H9 (cell line): ENCODE measurements around the gene RIBC2. TPM values are rescaled to one million over a fixed set of nuclear protein-coding genes. Genes with fewer than 3 reads are reported as not detected.
"Not testable (repeated sequence)": the region's sequence is repeated elsewhere in the genome, so short reads cannot be mapped to it uniquely, and the experiment has no call there.

Experiments
- DNase-seq: peaks from one replicate; pipeline ENCODE4 v3.0.0-alpha.2; 2017
- H2AFZ ChIP-seq: one replicate; pipeline ENCODE4 v1.6.1; 2013; ENCODE audit warnings: mild to moderate bottlenecking, low read length, control low read depth, moderate library complexity
- H2AK5ac ChIP-seq: 2 replicates; pipeline ENCODE4 v1.6.1; 2013; ENCODE audit warnings: low read length, control low read depth, mixed read lengths; ENCODE audit not compliant: insufficient read length
- H2BK120ac ChIP-seq: one replicate; pipeline ENCODE4 v1.6.1; 2013; ENCODE audit warnings: low read depth, mild to moderate bottlenecking, low read length, control low read depth, inconsistent platforms; ENCODE audit not compliant: poor library complexity, severe bottlenecking
- H2BK12ac ChIP-seq: 2 replicates; pipeline ENCODE4 v1.6.1; 2013; ENCODE audit warnings: low read length, control low read depth, mixed read lengths, low read depth; ENCODE audit not compliant: insufficient read length
- H2BK15ac ChIP-seq: 2 replicates; pipeline ENCODE4 v1.6.1; 2013; ENCODE audit warnings: low read depth, low read length, control low read depth
- H2BK20ac ChIP-seq: one replicate; pipeline ENCODE4 v1.6.1; 2013; ENCODE audit warnings: low read depth, mild to moderate bottlenecking, low read length, control low read depth, inconsistent platforms; ENCODE audit not compliant: poor library complexity, severe bottlenecking
- H2BK5ac ChIP-seq: 2 replicates; pipeline ENCODE4 v1.6.1; 2013; ENCODE audit warnings: low read length, control low read depth, mixed read lengths; ENCODE audit not compliant: insufficient read length
- H3K14ac ChIP-seq: 2 replicates; pipeline ENCODE4 v1.6.1; 2013; ENCODE audit warnings: low read length, control low read depth; ENCODE audit not compliant: insufficient read depth
- H3K18ac ChIP-seq: 2 replicates; pipeline ENCODE4 v1.6.1; 2013; ENCODE audit warnings: low read depth, mild to moderate bottlenecking, mixed read lengths, low read length, control low read depth; ENCODE audit not compliant: insufficient read length
- H3K23ac ChIP-seq: 2 replicates; pipeline ENCODE4 v1.6.1; 2013; ENCODE audit warnings: low read length, control low read depth, mixed read lengths, low read depth; ENCODE audit not compliant: insufficient read length
- H3K23me2 ChIP-seq: 2 replicates; pipeline ENCODE4 v1.6.1; 2013; ENCODE audit warnings: low read depth, mild to moderate bottlenecking, mixed read lengths, low read length, control low read depth; ENCODE audit not compliant: insufficient read length, poor library complexity, severe bottlenecking
- H3K27ac ChIP-seq: 2 replicates; pipeline ENCODE4 v1.5.1; 2013; ENCODE audit warnings: low read length, control low read depth, mixed read lengths, low read depth; ENCODE audit not compliant: insufficient read length
- H3K27me3 ChIP-seq: 2 replicates; pipeline ENCODE4 v1.6.1; 2013; ENCODE audit warnings: low read length, control low read depth, inconsistent platforms; ENCODE audit not compliant: insufficient read depth
- H3K4ac ChIP-seq: 2 replicates; pipeline ENCODE4 v1.6.1; 2013; ENCODE audit warnings: low read depth, mild to moderate bottlenecking, control low read depth, inconsistent platforms, low read length, moderate library complexity
- H3K4me1 ChIP-seq: 2 replicates; pipeline ENCODE4 v1.6.1; 2013; ENCODE audit warnings: low read length, control low read depth, inconsistent platforms; ENCODE audit not compliant: insufficient read depth
- H3K4me2 ChIP-seq: 2 replicates; pipeline ENCODE4 v1.6.1; 2013; ENCODE audit warnings: low read length, control low read depth, mixed read lengths; ENCODE audit not compliant: insufficient read length, insufficient read depth
- H3K56ac ChIP-seq: 2 replicates; pipeline ENCODE4 v1.6.1; 2013; ENCODE audit warnings: low read depth, mild to moderate bottlenecking, mixed read lengths, low read length, control low read depth; ENCODE audit not compliant: insufficient read length
- H3K79me1 ChIP-seq: 2 replicates; pipeline ENCODE4 v1.6.1; 2013; ENCODE audit warnings: low read depth, mild to moderate bottlenecking, moderate library complexity, low read length, control low read depth, inconsistent platforms; ENCODE audit not compliant: insufficient read depth, poor library complexity, severe bottlenecking
- H3K79me2 ChIP-seq: 2 replicates; pipeline ENCODE4 v1.6.1; 2013; ENCODE audit warnings: low read length, control low read depth, inconsistent platforms; ENCODE audit not compliant: insufficient read depth
- H3K9ac ChIP-seq: 2 replicates; pipeline ENCODE4 v1.6.1; 2013; ENCODE audit warnings: low read length, control low read depth, mixed read lengths; ENCODE audit not compliant: insufficient read length; ENCODE audit errors: extremely low read depth
- H3K9me3 ChIP-seq: one replicate; pipeline ENCODE4 v1.6.1; 2013; ENCODE audit warnings: low read depth, low read length, inconsistent platforms; ENCODE audit not compliant: control insufficient read depth
- H3T11ph ChIP-seq: one replicate; pipeline ENCODE4 v1.6.1; 2013; ENCODE audit warnings: mild to moderate bottlenecking, low read length, control low read depth, inconsistent platforms
- H4K20me1 ChIP-seq: one replicate; pipeline ENCODE4 v1.6.1; 2013; ENCODE audit not compliant: control insufficient read depth, insufficient read length, insufficient read depth
- H4K5ac ChIP-seq: 2 replicates; pipeline ENCODE4 v1.6.1; 2013; ENCODE audit warnings: low read depth, mild to moderate bottlenecking, mixed read lengths, low read length, control low read depth; ENCODE audit not compliant: insufficient read length
- H4K8ac ChIP-seq: replicated peaks from 2 replicates; pipeline ENCODE4 v1.6.1; 2013; ENCODE audit warnings: low read length, control low read depth, mixed read lengths, low read depth; ENCODE audit not compliant: insufficient read length
- H4K91ac ChIP-seq: 2 replicates; pipeline ENCODE4 v1.6.1; 2013; ENCODE audit warnings: low read depth, mild to moderate bottlenecking, moderate library complexity, mixed read lengths, low read length, control low read depth; ENCODE audit not compliant: insufficient read length
- H3K27ac Mint-ChIP-seq, 3 experiments: 2 replicates in 2 of 3; 3 replicates in 1 of 3; pipeline ENCODE4 v1.8.0; 2020 to 2021; ENCODE audit warnings: mixed read lengths in 3 of 3, mild to moderate bottlenecking in 1 of 3, moderate library complexity in 1 of 3
- H3K27me3 Mint-ChIP-seq: 2 replicates; pipeline ENCODE4 v1.8.0; 2021; ENCODE audit warnings: low read depth, mild to moderate bottlenecking, moderate library complexity, mixed read lengths
- H3K36me3 Mint-ChIP-seq, 3 experiments: 2 replicates in 2 of 3; 3 replicates in 1 of 3; pipeline ENCODE4 v1.8.0; 2020 to 2021; ENCODE audit warnings: low read depth in 3 of 3, mixed read lengths in 3 of 3; ENCODE audit not compliant: insufficient read depth in 1 of 3
- H3K4me1 Mint-ChIP-seq, 2 experiments: 2 replicates each; pipeline ENCODE4 v1.8.0; 2020; ENCODE audit warnings: mixed read lengths in 2 of 2
- H3K4me3 Mint-ChIP-seq, 2 experiments: 2 replicates in 1 of 2; 3 replicates in 1 of 2; pipeline ENCODE4 v1.8.0; 2020 to 2021; ENCODE audit warnings: mild to moderate bottlenecking in 2 of 2, mixed read lengths in 2 of 2, moderate library complexity in 1 of 2
- H3K9me3 Mint-ChIP-seq, 2 experiments: 2 replicates in 1 of 2; 3 replicates in 1 of 2; pipeline ENCODE4 v1.8.0; 2020; ENCODE audit warnings: mild to moderate bottlenecking in 2 of 2, mixed read lengths in 2 of 2, moderate library complexity in 1 of 2
- WGBS: extraction: QIAGEN DNeasy Blood & Tissue Kit; methylation state at CpG from one replicate; pipeline ENCODE4 v1.1.7; 2013; ENCODE audit warnings: missing lambda C conversion rate, low lambda C conversion rate, mixed read lengths; ENCODE audit not compliant: insufficient read length; ENCODE audit errors: extremely low coverage; 5-methylcytosine and 5-hydroxymethylcytosine counted together
- total RNA-seq: library from RNA; stranded (reverse); gene quantifications from 2 replicates; pipeline ENCODE4 v1.2.1, GENCODE V29; 2021
- TF ChIP-seq, protein P1 (sequence below): fragments of 200-600 bp; sonication (generic); conservative IDR thresholded peaks from 3 replicates; pipeline ENCODE4 v1.8.0; 2021; ENCODE audit warnings: antibody characterized with exemption, mild to moderate bottlenecking

RIBC2 gene
- total RNA-seq, 1 experiment from 2014 or later, result 4.1 TPM

DNA sequence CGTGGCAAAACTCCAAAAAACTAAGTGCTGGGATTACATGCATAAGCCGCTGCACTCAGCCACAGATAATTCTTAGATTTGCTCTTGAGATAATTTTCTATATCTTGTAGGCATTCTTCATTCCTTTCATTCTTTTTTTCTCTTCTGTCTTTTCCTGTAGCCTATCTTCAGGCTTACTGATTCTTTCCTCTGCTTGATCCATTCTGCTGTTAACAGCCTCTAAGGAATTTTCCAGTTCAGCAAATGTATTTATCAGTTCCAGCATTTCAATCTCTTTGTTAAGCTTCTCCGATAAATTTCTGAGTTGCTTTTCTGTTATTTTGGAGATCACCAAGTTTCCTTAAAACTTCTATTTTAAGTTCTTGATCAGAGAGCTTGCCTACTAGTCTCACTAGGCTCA, 46.8 kb upstream of the RIBC2 start:
- Histone ChIP-seq H4K5ac (no peak overlapping the region), H2BK5ac (no peak overlapping the region), H3K4me1 (no peaks in the 10 kb centered on the region), H3K9me3 (no peaks in the 10 kb centered on the region), H3K4ac (no peak overlapping the region), H3K4me2 (no peak overlapping the region), H2BK12ac (no peak overlapping the region), H3K18ac (no peak overlapping the region), H3K27me3 (no peaks in the 10 kb centered on the region), H3K79me2 (no peaks in the 10 kb centered on the region), H4K8ac (no peak overlapping the region), H2AFZ (no peak overlapping the region), H2BK120ac (no peak overlapping the region), H3K79me1 (no peaks in the 10 kb centered on the region), H3K23ac (no peak overlapping the region), H2BK15ac (no peak overlapping the region), H3K56ac (no peak overlapping the region), H3K27ac (no peak overlapping the region), H3T11ph (no peak overlapping the region), H2BK20ac (no peak overlapping the region), H4K20me1 (no peaks in the 10 kb centered on the region), H2AK5ac (no peak overlapping the region), H3K9ac (no peak overlapping the region), H3K23me2 (no peaks in the 10 kb centered on the region), H4K91ac (no peak overlapping the region), H3K14ac (no peak overlapping the region)
- H3K9me3 Mint-ChIP-seq, result peaks cover 2 to 9% of the 10 kb centered on the region in 2 experiments; a peak in 3 of 5 replicates
- no peaks in the 10 kb centered on the region for H3K4me1 Mint-ChIP-seq
- TF ChIP-seq, protein P1, sequence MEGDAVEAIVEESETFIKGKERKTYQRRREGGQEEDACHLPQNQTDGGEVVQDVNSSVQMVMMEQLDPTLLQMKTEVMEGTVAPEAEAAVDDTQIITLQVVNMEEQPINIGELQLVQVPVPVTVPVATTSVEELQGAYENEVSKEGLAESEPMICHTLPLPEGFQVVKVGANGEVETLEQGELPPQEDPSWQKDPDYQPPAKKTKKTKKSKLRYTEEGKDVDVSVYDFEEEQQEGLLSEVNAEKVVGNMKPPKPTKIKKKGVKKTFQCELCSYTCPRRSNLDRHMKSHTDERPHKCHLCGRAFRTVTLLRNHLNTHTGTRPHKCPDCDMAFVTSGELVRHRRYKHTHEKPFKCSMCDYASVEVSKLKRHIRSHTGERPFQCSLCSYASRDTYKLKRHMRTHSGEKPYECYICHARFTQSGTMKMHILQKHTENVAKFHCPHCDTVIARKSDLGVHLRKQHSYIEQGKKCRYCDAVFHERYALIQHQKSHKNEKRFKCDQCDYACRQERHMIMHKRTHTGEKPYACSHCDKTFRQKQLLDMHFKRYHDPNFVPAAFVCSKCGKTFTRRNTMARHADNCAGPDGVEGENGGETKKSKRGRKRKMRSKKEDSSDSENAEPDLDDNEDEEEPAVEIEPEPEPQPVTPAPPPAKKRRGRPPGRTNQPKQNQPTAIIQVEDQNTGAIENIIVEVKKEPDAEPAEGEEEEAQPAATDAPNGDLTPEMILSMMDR, result no peak
- H3K27ac Mint-ChIP-seq, result no peak overlapping the region
- H3K4me3 Mint-ChIP-seq, result no peak overlapping the region
- H3K36me3 Mint-ChIP-seq, result no peaks in the 10 kb centered on the region; a peak in 1 of 7 replicates
- H3K27me3 Mint-ChIP-seq, result peaks cover 17% of the 10 kb centered on the region
- no peak for DNase-seq
- no CpG with 5 or more reads among the region's 3 CpGs for WGBS

DNA sequence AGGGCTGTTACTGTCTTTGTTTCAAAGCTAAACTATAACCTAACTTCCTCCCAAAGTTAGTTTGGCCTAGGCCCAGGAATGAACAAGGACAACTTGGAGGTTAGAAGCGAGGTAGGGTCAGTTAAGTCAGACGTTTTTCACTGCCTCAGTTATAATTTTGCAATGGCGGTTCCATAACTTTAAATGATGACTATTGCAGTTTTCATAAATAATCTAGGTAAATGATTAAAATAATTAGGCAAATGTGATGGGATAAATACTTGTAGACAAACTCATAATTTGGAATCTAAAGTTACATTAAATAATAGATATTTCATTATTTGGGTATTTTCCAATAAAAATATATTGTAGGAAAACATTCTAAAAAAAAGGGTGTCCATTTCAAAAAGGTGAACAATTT, 39.9 kb upstream of the RIBC2 start:
- H3K18ac ChIP-seq, H3K4me1 ChIP-seq, H2AK5ac ChIP-seq, H3K79me2 ChIP-seq, DNase-seq, H2BK120ac ChIP-seq, H3K9ac ChIP-seq, H4K91ac ChIP-seq, H3K23me2 ChIP-seq, H4K5ac ChIP-seq, H2BK12ac ChIP-seq, H3K79me1 ChIP-seq, H3K27ac ChIP-seq, H3K56ac ChIP-seq, H3K4me1 Mint-ChIP-seq, H3K4ac ChIP-seq, H2BK20ac ChIP-seq, H3K14ac ChIP-seq, H2AFZ ChIP-seq, H3T11ph ChIP-seq, H3K27ac Mint-ChIP-seq, H3K4me2 ChIP-seq, H3K9me3 ChIP-seq, H3K27me3 Mint-ChIP-seq, H2BK15ac ChIP-seq, H3K4me3 Mint-ChIP-seq, H2BK5ac ChIP-seq, H3K27me3 ChIP-seq, H4K8ac ChIP-seq, H4K20me1 ChIP-seq, H3K23ac ChIP-seq: not testable (repeated sequence)
- WGBS, result no CpG with 5 or more reads among the region's 3 CpGs
- peaks cover 23 to 29% of the 10 kb centered on the region in 2 experiments for H3K9me3 Mint-ChIP-seq
- H3K36me3 Mint-ChIP-seq, result peaks cover 0 to 14% (median 4%) of the 10 kb centered on the region in 3 experiments; a peak in 4 of 7 replicates
